Measurements from ENCODE around the gene NLN. TPM values are rescaled to one million over a fixed set of nuclear protein-coding genes. Genes with fewer than 3 reads are reported as not detected.

Gene NLN
- total and polyA plus RNA-seq, 9 donors = 10.2 to 19.6 (median 17.0) TPM

DNA sequence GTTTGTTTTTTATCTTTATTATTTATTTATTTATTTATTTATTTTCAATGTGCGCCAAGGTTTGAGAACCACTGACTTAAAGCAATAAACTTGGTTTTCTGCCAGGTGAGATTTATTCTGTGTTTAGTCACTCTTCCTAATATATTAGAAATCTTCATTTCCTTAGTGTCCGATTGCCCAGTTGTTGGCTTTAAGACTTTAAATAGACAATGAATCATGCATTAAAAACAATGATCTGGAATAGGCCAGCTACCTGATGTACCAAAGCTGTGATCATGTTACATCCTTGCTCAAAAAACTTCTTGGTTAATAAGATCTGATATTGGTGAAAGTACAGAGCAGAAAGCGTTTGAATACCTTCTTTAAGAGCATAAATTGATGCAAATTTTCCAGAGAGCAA, 152.2 kb downstream of the NLN start:
- Histone ChIP-seq H3K4me1 (ENCODE audit: control insufficient read depth, insufficient read depth, low read length) (no peaks in the 10 kb centered on the region), H3K36me3 (ENCODE audit: control insufficient read depth, insufficient read depth, low read length) (no peaks in the 10 kb centered on the region), H3K27ac (ENCODE audit: low read length) (no peak overlapping the region), H3K4me3 (ENCODE audit: low read length) (no peak overlapping the region), H3K9me3 (replicated peaks; ENCODE audit: control insufficient read depth, low read depth, low read length) (no peaks in the 10 kb centered on the region), H3K27me3 (ENCODE audit: control insufficient read depth, insufficient read depth, low read length) (no peaks in the 10 kb centered on the region)
- WGBS (ENCODE audit: insufficient coverage) = no CpG with 5 or more reads among the region's 3 CpGs
- no peak for DNase-seq

DNA sequence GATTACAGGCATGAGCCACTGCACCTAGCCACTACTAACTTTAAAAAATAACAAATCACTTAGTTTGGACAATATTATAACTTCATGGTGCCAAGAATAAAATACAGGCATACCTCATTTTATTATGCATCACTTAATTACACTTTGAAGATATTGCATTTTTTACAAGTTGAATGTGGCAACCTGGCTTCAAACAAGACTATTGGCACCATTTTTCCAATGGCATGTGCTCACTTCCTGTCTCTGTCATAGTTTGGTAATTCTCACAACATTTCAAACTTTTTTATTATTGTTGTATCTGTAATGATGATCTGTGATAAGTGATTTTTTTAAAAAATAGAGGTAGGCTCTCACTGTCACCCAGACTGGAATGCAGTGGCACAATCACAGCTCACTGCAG, 154.5 kb downstream of the NLN start:
- H3K9me3 ChIP-seq (replicated peaks; ENCODE audit: control insufficient read depth, low read depth, low read length) = no peaks in the 10 kb centered on the region
- no peak overlapping the region for H3K27ac ChIP-seq (ENCODE audit: low read length)
- no peaks in the 10 kb centered on the region for H3K4me1 ChIP-seq (ENCODE audit: control insufficient read depth, insufficient read depth, low read length)
- H3K4me3 ChIP-seq (ENCODE audit: low read length) = no peak overlapping the region
- no peaks in the 10 kb centered on the region for H3K27me3 ChIP-seq (ENCODE audit: control insufficient read depth, insufficient read depth, low read length)
- DNase-seq = no peak
- H3K36me3 ChIP-seq (ENCODE audit: control insufficient read depth, insufficient read depth, low read length) = no peaks in the 10 kb centered on the region

DNA sequence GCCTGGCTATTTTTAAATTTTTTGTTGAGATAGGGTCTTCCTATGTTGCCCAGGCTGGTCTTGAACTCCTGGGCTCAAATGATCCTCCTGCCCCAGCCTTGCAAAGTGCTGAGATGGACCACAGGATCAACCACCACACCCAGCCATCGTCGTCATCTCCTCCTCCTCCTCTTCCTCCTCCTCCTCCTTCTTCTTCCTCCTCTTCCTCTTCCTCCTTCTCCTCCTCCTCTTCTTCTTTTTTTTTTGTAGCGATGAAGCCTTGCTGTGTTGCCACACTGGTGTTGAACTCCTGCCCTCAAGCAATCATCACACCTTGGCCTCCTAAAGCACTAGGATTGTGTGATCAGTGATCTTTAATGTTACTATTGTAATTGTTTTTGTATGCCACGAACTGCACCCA, 155.0 kb downstream of the NLN start:
- H3K27ac ChIP-seq (ENCODE audit: low read length) = no peak overlapping the region
- H3K4me1 ChIP-seq (ENCODE audit: control insufficient read depth, insufficient read depth, low read length) = no peaks in the 10 kb centered on the region
- no peaks in the 10 kb centered on the region for H3K36me3 ChIP-seq (ENCODE audit: control insufficient read depth, insufficient read depth, low read length)
- no peaks in the 10 kb centered on the region for H3K27me3 ChIP-seq (ENCODE audit: control insufficient read depth, insufficient read depth, low read length)
- no peak for DNase-seq
- H3K9me3 ChIP-seq (replicated peaks; ENCODE audit: control insufficient read depth, low read depth, low read length) = no peaks in the 10 kb centered on the region
- H3K4me3 ChIP-seq (ENCODE audit: low read length) = no peak overlapping the region
- 93% methylated on average over 2 of the region's 4 CpGs for WGBS (ENCODE audit: insufficient coverage)

Other genes with a start within 250 kb of the NLN start
- gene ADAMTS6, start 240.3 kb upstream of the NLN start, total RNA-seq = 3.2 TPM
- gene ADAMTS6, start 240.3 kb upstream of the NLN start, polyA plus RNA-seq (ENCODE audit: insufficient read depth in 1 of 8, insufficient read length in 8 of 8, low replicate concordance in 1 of 8) = 1 to 10 TPM in 5 of 8 donors, under 1 TPM in 3; 0.80 to 2.3 (median 1.3) TPM
- gene CENPK, start 159.0 kb upstream of the NLN start, total RNA-seq = 14.6 TPM
- 10 to 100 TPM; 11.8 to 21.2 (median 15.9) TPM for gene CENPK, start 159.0 kb upstream of the NLN start, polyA plus RNA-seq (ENCODE audit: insufficient read depth in 1 of 8, insufficient read length in 8 of 8, low replicate concordance in 1 of 8)
- 32.5 TPM for gene PPWD1, start 158.9 kb upstream of the NLN start, total RNA-seq
- 10 to 100 TPM; 31.8 to 51.9 (median 38.1) TPM for gene PPWD1, start 158.9 kb upstream of the NLN start, polyA plus RNA-seq (ENCODE audit: insufficient read depth in 1 of 8, insufficient read length in 8 of 8, low replicate concordance in 1 of 8)
- 24.1 TPM for gene TRIM23, start 97.9 kb upstream of the NLN start, total RNA-seq
- gene TRIM23, start 97.9 kb upstream of the NLN start, polyA plus RNA-seq (ENCODE audit: insufficient read depth in 1 of 8, insufficient read length in 8 of 8, low replicate concordance in 1 of 8) = 10 to 100 TPM; 11.8 to 19.8 (median 18.2) TPM
- gene SHLD3, start 97.2 kb upstream of the NLN start, total RNA-seq = 2.9 TPM
- 1 to 10 TPM; 2.1 to 3.7 (median 2.5) TPM for gene SHLD3, start 97.2 kb upstream of the NLN start, polyA plus RNA-seq (ENCODE audit: insufficient read depth in 1 of 8, insufficient read length in 8 of 8, low replicate concordance in 1 of 8)
- gene TRAPPC13, start 97.2 kb upstream of the NLN start, total RNA-seq = 28.9 TPM
- gene TRAPPC13, start 97.2 kb upstream of the NLN start, polyA plus RNA-seq (ENCODE audit: insufficient read depth in 1 of 8, insufficient read length in 8 of 8, low replicate concordance in 1 of 8) = 10 to 100 TPM; 16.2 to 21.1 (median 19.9) TPM
- gene SGTB, start 96 bp upstream of the NLN start, total RNA-seq = 6.6 TPM
- 10 to 100 TPM in 1 of 8 donors, 1 to 10 TPM in 7; 6.2 to 11.6 (median 9.5) TPM for gene SGTB, start 96 bp upstream of the NLN start, polyA plus RNA-seq (ENCODE audit: insufficient read depth in 1 of 8, insufficient read length in 8 of 8, low replicate concordance in 1 of 8)
- 53.5 TPM for gene ERBIN, start 204.4 kb downstream of the NLN start, total RNA-seq
- gene ERBIN, start 204.4 kb downstream of the NLN start, polyA plus RNA-seq (ENCODE audit: insufficient read depth in 1 of 8, insufficient read length in 8 of 8, low replicate concordance in 1 of 8) = 10 to 100 TPM; 33.1 to 49.8 (median 43.4) TPM

Measured in muscle of leg (tissue), 11 donors.